GM18508 (cell line): ENCODE measurements around the gene ANKRD44.
A peak's percentile ranks its signal among the peaks of the same experiment; 100 is the strongest.

ENCODE experiments used
- ATAC-seq: cut with Tn5 transposase; IDR thresholded peaks from one replicate; pipeline ENCODE4 v1.9.1; 2021; ENCODE audit warnings: moderate number of reproducible peaks; ENCODE audit not compliant: insufficient read depth, unreplicated experiment

The ANKRD44 gene

DNA sequence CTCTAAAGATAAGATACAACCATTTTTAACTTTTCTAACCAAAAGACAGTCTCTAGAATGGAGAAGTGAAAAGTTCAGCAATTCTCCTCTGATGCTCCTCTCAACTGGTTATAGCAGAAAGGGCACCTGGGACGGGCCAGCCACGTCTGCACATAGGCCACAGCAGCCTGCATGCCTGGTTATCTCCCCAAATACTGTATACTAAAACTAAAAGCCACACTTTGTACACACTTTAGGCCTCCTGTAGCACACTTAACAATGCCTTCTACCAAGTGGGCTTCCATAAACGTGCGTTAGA lies 179.1 kb downstream of the ANKRD44 start:
- peak; percentile 54 for ATAC-seq

DNA sequence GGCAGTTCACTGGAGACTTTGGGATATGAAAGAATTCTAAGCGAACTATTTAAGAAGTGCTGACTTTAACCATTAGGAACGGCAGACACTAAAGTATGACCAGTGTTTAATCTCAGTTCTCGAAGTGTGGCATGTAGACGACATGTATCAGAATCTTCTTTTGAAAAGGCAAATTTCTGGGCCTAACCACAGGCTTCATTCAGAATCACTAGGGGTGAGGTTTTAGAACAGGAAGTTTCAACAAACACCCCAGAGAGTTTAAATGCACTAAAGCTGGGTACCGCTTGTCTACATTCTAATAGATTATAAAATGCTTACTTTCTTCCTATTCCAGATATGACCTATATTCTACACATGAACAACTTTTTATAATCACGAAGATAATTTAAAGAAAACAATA lies 180.3 kb downstream of the ANKRD44 start:
- ATAC-seq: peak; percentile 51

DNA sequence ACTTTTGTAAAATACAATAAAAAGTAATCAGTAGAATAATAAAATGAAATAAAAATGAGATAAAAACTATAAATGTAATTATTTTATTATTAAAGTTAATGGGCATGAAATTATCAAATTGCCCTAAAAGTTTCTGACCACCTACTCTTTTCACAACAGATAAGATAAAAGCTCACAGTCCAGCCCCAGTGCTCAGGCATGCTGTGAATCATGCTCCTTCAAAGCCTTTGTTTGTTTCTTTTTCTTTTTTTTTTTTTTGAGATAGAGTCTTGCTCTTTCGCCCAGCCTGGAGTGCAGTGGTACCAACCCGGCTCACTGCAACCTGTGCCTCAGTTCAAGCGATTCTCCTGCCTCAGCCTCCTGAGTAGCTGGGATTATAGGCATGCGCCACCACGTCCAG lies 181.7 kb downstream of the ANKRD44 start:
- no peak for ATAC-seq

DNA sequence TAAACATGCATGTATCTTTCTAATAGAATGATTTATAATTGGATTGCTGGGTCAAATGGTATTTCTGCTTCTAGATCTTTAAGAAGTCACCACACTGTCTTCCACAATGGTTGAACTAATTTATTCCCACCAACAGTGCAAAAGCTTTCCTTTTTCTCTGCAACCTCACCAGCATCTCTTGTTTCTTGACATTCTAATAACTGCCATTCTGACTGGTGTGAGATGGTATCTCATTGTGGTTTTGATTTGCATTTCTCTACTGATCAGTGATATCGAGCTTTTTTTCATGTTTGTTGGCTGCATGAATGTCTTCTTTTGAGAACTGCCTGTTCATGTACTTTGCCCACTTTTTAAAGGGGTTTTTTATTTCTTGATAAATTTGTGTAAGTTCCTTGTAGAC lies 182.5 kb downstream of the ANKRD44 start:
- no peak for ATAC-seq

DNA sequence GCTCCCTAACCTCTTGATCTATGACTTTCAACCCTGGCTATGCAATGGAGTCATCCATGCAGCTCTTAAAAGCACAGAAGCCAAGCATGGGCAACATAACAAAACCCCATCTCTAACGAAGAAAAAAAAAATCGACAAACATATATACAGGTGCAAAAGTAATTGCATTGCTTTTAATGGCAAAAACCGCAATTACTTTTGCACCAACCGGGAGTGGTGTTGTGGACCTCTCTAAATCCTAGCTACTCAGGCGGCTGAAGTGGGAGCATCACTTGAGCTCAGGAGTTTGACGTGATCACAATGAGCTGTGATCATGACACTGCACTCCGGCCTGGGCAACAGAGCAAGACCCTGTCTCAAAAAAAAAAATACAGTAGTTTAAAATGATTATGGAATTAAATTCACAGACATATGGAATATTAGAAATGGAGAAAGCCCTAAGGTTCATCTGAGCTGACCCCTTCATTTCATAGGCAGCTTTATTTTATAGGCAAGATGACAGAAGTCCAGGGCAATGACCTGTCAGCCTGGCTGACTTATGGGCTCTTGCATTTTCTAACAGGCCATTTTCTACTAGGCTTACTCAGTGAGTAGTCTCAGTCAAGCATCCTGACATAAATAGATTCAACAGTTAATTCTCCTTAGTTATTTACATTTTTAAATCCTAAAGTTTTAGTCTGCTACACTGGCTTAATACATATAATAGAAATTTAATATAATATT lies 183.8 kb downstream of the ANKRD44 start:
- no peak for ATAC-seq

DNA sequence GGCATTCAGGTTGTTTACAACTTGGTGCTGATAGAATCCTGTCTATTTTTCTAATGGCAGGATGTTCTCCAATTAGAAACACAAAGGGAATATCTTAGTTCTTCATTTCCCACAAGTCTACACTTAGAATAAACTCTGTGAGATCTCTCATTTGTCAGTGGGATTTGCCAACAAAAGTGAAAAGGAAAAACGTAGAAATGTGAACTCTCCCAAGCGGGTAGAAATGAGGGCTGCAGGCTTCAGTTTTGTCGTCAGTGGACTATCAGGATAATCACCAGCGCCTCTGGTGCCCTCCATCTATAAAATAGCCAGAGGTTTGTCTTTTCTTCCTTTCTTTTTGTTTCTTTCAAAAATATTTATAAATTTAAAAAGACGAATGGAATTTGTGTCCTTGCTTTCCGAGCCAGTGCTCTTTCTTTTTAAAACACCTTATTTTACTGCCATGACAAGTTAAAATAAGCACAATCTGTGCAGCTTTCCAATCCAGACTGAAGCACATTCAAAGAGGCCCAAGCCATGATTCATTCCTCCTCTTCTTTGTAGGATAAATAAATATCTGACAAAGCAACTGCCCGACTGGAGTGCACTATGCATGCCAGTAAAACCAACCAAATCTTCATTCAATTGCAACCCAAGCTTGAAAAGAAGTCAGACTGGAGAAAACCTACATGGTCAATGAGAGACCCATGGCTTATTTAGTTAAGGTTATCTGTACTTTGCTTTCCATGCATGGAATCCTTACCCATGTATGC lies 185.8 kb downstream of the ANKRD44 start:
- no peak for ATAC-seq

DNA sequence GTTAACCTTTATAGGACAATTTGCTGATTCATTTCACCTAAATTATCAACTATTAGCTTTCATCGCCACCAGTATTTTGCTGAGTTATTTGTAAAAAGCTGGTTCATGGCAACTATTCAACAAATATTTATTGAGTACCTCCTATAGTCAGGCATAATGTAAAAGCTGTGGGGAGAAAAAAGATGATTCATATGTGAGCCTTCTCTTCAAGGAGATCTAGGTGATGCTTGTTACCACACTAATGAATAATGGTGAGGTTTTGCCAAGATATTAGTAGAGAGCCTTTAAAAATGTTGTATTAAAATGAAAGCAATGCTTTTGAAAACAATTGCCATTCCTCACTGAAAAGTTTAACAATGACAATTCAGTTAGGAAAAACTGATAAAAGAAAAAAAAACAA lies 187.8 kb downstream of the ANKRD44 start:
- ATAC-seq: no peak

DNA sequence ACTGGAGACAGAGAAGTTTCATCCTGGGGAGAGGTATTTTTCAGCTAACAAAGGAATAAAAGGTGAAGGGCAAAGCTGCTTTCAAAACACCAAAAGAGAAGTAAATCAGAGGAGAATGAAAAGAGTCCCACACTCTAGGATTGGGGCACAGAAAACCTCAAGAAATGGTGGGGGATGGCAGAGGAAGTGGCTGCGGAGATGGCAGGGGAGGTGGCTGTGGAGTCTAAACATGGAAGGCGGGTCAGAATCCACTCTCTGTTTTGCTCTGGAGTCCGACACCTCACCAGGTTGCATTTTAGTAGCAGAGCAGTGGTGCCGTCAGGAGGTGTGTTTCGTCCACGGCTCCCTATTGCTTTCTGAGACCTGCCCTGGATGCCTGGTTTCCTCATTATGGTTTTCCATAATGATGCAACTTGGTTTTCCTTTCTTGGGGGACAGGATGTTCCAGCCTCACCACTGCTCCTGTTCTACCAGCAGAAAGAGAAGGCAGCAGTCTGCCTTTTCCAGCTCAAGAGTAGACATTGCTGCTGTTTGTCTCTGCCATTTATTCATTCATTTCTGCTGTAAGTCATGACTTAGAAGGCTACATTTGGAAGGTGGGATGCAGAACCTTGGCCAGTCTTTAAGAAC lies 188.7 kb downstream of the ANKRD44 start:
- ATAC-seq: no peak

DNA sequence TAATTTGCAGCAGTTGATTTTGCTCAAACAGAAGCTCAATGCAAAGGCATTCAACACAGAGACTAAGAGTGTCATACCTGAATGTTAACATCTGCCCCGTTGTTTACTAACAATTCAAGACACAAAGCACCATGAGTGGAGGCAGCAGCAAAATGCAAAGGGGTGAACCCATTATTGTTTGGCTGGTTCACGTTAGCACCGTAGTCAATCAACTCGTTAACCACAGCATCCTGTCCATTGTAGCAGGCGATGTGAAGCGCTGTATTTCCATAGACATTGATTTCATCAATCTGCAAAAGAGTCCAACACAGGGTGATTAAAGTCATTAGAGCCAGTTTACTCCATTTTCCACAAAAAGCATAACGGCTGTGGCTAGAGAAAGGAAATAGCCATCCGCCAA lies 189.3 kb downstream of the ANKRD44 start:
- no peak for ATAC-seq

DNA sequence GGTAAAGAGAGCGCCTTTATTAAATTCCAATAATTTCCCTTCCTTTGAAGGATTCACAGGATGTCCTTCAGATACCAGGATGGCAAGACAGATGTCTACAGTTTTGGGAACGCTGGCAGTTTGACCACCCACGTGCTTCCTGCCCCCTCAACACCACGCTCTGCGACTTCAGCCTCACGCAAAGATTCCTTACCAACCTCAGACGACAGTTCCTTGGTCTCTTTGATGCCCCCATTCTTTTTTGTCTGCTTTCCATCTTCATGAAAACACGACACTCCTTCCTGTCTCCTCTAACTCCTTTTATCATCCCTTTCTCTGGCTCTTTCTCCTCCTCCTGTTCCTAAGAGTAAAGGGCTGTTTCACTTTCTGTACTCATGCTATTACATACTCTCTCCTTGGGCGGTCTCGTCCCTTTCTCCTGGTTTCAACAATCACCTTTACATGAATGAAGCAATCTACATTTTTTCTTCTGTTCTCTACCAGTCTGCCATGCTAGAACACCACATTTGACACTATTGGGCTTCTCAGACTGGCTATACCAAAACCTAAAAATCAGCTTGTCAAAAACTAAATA lies 194.2 kb downstream of the ANKRD44 start:
- ATAC-seq: no peak

DNA sequence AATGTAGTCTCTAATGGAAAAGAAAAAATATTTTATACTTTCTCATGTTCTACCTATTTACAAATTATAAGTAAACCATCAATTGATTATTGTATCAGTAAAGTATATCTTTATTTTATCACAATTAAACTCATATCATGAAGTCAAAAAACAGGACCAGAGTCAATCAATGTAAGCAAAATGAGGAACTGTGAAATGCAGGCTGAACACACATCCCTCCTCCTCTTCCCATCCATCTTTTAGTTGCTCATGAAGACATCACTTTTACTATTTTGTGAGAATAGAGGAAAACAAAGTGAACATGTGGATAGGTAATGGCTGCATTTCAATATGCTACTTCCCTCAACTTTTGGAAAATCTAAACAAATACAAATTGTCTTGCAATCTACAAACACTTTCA lies 195.3 kb downstream of the ANKRD44 start:
- ATAC-seq: no peak

DNA sequence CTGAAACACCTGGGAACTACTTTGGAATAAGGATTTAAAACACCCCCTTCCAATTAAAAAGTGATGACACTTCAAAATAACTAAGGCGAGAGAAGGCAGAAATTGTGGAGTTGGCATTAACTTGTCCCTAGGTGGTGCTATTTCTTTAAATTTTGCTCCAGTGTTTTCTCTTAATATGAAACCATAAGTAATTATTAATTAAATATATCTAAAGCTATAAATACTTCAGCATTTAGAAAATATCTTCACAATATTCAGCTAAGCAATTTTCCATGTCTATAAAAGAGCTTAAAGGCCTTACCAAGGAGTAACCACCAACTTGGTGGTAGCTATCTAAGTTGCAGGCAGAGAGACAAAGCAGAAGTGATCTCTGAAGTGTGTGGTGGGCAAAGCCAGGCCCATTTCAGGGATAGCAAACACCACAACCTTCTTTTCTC lies 197.3 kb downstream of the ANKRD44 start:
- ATAC-seq: peak; percentile 55

DNA sequence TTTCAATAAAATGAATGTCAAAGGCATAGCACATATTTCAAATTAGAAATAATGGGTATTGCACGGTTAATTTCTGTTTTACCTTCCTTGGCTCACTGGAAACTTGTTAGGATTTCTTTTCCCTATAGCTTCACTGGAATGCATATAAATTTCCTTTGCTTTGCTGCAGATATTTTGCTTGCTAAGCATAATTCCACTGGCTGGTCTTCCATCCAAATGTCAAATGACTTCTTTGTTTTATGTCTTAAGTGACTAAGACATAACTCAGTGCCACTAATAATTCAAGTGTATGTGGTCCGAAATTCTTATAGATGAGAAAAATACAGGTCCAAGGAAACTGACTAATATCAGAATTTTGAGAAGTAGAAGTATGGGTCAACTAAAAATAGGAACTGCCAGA lies 201.3 kb downstream of the ANKRD44 start:
- no peak for ATAC-seq

DNA sequence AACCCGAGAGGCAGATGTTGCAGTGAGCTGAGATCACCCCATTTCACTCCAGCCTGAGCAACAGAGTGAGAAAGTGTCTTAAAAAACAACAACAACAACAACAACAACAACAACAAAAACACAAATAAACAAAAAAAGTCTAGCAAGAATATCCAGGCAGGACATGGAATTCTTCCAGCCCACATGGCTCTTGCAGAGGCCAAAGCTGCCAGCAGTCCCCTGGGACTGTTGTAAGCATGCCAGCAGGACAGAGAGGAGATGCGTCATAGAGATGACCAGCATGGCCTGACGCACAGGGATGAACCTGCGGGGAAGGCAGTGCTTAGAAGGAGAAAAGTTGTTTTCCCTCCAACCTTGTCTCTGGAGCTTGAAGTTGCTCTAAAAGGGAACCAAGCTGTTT lies 201.8 kb downstream of the ANKRD44 start:
- ATAC-seq: no peak

DNA sequence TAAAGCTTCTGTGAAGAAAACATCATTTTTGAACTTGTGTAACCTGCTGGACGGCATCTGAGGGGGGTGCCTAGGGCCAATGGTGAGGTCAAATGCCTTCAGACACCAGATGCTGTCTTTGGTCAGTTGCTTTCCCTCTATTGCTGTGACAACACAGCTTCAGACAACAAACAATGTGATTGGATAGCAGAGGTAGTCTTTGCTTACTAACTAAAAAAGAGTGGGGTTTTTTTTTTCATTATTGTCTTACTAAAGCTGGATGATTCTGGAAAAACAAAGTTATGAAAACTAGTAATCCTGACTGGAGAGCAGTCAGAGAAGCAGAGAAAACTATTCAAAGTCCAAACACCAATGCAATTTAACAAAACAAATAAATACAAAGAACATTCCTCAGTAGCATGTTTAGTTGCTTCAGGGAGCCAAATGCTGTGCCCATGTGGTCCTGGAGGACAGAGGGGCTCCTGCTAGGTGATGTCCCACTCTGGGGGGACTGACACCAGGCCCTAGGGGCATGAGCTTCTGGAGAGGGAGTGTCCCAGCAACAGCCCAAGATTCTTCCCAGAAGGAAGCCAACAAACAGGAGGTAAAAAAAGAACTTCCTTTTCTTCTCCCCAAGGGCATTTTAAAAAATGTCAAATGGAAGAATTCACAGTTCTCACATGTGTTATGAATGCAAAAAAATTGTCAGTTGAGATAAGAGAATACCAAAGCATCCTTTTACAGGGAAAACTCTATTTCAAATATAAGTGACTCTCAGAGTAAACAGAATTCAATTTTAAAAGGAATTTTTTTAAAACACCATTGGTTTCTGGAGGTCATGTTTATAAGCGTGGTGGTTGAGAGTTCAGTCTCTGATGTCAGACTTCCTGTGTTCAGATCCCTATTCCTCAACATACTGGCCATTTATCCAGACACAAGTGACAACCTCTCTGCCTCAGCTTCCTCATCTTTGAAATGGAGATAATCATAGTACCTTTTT lies 203.0 kb downstream of the ANKRD44 start:
- no peak for ATAC-seq

DNA sequence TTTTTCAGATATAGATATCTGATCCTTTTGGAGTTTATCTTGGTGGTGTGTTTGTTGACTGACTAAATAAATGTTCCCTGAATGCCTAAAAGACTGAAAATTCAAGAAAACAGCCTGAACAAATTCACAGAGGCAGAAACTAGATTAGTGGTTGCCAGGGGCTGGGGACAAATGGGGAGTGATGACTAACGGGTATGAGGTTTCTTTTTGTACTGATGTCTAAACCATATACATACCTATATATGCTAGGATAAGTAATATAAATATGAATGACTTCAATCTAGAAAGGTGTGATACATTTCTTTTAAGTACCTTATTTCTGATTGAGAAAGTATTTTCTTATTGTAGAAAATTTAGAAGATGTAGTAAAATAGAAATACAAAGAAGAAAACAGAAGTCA lies 207.2 kb downstream of the ANKRD44 start:
- no peak for ATAC-seq

DNA sequence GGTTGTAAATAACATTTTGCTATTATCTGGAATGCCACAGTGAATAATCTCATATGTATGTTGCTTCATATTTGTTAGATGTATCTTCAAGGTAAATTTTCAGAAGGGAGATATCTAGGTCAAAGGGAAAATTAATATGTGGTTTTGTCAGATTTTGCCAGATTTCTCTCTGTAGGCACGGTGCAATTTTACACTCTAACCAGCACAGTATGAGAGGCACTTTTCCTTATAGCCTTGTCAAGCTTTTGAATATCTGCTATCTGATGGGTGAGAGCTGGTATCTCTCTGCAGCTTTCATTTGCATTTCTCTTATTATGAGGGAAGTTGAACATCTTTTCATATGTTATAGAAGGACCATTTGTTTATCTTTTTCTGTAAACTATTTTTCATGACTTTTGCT lies 208.3 kb downstream of the ANKRD44 start:
- ATAC-seq: no peak

DNA sequence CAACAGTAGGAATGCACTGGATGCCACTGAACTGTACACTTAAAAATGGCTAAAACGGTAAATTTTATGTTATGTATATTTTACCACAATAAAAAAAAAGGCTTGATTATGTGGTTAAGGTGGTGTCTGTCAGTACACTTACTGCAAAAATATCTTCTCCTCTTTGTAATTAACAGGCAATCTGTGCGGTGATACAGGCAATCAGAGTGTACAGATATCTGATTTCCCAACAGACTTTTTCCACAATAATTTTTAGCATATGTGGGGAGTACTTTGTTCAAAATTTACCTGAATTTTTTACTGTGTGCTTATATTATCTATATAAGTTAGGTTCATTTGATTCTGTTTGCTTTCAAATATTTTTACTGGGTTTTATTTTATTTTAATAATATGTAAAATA lies 209.1 kb downstream of the ANKRD44 start:
- no peak for ATAC-seq

DNA sequence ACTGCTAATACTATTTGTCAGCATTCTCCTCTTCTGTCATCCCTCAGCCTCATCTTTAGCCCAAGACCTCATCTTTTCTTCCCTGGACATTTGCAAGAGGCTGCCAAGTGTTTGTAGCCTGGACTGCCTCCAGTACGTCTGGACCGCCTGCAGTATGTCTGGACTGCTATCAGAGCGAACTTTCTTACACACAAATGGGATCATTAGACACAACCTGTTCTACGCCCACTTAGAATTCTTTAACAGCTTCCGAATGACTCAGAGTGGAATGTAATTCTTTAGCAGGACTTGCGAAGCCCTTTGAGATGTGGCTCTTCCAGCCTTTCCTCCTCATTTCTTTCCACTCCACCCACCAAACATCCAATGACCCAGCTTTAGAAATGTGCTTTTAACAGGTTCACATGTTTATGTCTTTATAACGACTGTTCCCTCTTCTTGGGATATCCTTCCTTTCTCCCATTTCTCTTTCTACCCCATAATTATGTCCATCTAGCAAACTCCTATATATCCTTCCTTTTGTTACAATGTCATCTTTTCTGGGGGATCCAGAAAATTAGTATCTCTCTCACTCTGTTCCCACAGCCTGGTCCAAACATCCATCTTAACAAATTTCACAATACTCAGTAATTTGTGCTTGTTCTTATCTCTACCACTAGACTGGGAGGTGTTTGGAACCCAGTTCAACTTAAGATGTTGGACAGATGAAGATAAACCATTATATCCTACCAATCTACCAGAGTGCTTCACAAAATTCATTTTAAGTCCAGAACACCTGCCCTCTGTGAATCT lies 212.8 kb downstream of the ANKRD44 start:
- ATAC-seq: no peak
